Peyer's patch (tissue), 4 donors: Measurements from ENCODE around the gene IFT22.

Experiments
- CTCF ChIP-seq, 6 experiments: fragments of 450-650 bp in 4 of 6; fragments of 200-600 bp in 2 of 6; sonication (generic) in 1 of 6; IDR thresholded peaks; one replicate each; pipeline ENCODE4 v1.5.1; 2017 to 2019; ENCODE audit warnings: antibody characterized with exemption in 6 of 6, mild to moderate bottlenecking in 3 of 6, moderate library complexity in 1 of 6
- POLR2A ChIP-seq, 2 donors: fragments of 450-650 bp; IDR thresholded peaks; one replicate each; pipeline ENCODE4 v1.5.1; 2017; ENCODE audit warnings: antibody characterized with exemption in 2 of 2, mild to moderate bottlenecking in 2 of 2, moderate library complexity in 2 of 2

- no peak for TF ChIP-seq CTCF (IDR thresholded peaks at IDR 0.05)
- TF ChIP-seq POLR2A (IDR thresholded peaks at IDR 0.05), result no peak
These were observed 41.0 kb upstream of the IFT22 start, which contains the start of gene COL26A1 for GRCh38 chr7:101362334-101363195.
